NCI-H524 (cell line): ENCODE results near the gene SBNO1.
A peak's percentile ranks its signal among the peaks of the same experiment; 100 is the strongest.
"Not testable (repeated sequence)": the region's sequence is repeated elsewhere in the genome, so short reads cannot be mapped to it uniquely, and the experiment has no call there.

Experiments
- DNase-seq, 2 experiments: peaks; one replicate each; lab custom pipeline; 2025; lab: John Stamatoyannopoulos, UW

The SBNO1 gene

GRCh38 chr12:123388951-123389559 lies 24.4 kb upstream of the SBNO1 start:
- no peak for DNase-seq

GRCh38 chr12:123388177-123388950 lies 23.7 kb upstream of the SBNO1 start:
- peak in 1 of 2 experiments; percentile 44 for DNase-seq

- no peak for DNase-seq
These were observed 23.0 kb upstream of the SBNO1 start for GRCh38 chr12:123387508-123388176.

- DNase-seq: not testable (repeated sequence)
These were observed 20.9 kb upstream of the SBNO1 start for GRCh38 chr12:123385536-123385935.

- peak in 1 of 2 experiments; percentile 16 for DNase-seq
These were observed 20.3 kb upstream of the SBNO1 start for GRCh38 chr12:123384994-123385376.

GRCh38 chr12:123384318-123384993 lies 19.8 kb upstream of the SBNO1 start:
- peak; percentile 60 to 77 for DNase-seq

GRCh38 chr12:123382684-123383083 lies 18.0 kb upstream of the SBNO1 start:
- DNase-seq: no peak

GRCh38 chr12:123379391-123379790 lies 14.7 kb upstream of the SBNO1 start:
- DNase-seq: no peak

- not testable (repeated sequence) for DNase-seq
These were observed 7.8 kb upstream of the SBNO1 start for GRCh38 chr12:123372415-123372814.

GRCh38 chr12:123371667-123372368 lies 7.2 kb upstream of the SBNO1 start:
- not testable (repeated sequence) for DNase-seq

- DNase-seq: no peak
These were observed 4.6 kb upstream of the SBNO1 start for GRCh38 chr12:123369229-123369628.

GRCh38 chr12:123368431-123368830 lies 3.8 kb upstream of the SBNO1 start:
- DNase-seq: not testable (repeated sequence)

- peak in 1 of 2 experiments; percentile 22 for DNase-seq
These were observed 2.9 kb upstream of the SBNO1 start for GRCh38 chr12:123367511-123367910.

GRCh38 chr12:123365025-123365917 lies 624 bp upstream of the SBNO1 start:
- peak; percentile 95 to 99 for DNase-seq

- DNase-seq: no peak
These were observed 711 bp downstream of the SBNO1 start for GRCh38 chr12:123363740-123364531.

GRCh38 chr12:123363390-123363739 lies 1.3 kb downstream of the SBNO1 start:
- no peak for DNase-seq

- no peak for DNase-seq
These were observed 6.6 kb downstream of the SBNO1 start for GRCh38 chr12:123358035-123358434.

GRCh38 chr12:123356159-123356670 lies 8.4 kb downstream of the SBNO1 start:
- DNase-seq: no peak

GRCh38 chr12:123354600-123354999 lies 10.0 kb downstream of the SBNO1 start:
- no peak for DNase-seq

- DNase-seq: no peak
These were observed 13.3 kb downstream of the SBNO1 start for GRCh38 chr12:123351349-123351748.
